ENCODE measurements around the gene SPG7.
A peak's percentile ranks its signal among the peaks of the same experiment; 100 is the strongest.

SPG7 gene

GRCh38 chr16:89595330-89596060, 87.3 kb downstream of the SPG7 start:
- H3K4me3 ChIP-seq (ENCODE audit: low read depth, low read length): no peak overlapping the region
- TF ChIP-seq, protein P1, sequence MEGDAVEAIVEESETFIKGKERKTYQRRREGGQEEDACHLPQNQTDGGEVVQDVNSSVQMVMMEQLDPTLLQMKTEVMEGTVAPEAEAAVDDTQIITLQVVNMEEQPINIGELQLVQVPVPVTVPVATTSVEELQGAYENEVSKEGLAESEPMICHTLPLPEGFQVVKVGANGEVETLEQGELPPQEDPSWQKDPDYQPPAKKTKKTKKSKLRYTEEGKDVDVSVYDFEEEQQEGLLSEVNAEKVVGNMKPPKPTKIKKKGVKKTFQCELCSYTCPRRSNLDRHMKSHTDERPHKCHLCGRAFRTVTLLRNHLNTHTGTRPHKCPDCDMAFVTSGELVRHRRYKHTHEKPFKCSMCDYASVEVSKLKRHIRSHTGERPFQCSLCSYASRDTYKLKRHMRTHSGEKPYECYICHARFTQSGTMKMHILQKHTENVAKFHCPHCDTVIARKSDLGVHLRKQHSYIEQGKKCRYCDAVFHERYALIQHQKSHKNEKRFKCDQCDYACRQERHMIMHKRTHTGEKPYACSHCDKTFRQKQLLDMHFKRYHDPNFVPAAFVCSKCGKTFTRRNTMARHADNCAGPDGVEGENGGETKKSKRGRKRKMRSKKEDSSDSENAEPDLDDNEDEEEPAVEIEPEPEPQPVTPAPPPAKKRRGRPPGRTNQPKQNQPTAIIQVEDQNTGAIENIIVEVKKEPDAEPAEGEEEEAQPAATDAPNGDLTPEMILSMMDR (IDR thresholded peaks at IDR 0.05; ENCODE audit: low read depth, low read length, missing control alignments): no peak
- DNase-seq (ENCODE audit: low read depth): no peak

DNA sequence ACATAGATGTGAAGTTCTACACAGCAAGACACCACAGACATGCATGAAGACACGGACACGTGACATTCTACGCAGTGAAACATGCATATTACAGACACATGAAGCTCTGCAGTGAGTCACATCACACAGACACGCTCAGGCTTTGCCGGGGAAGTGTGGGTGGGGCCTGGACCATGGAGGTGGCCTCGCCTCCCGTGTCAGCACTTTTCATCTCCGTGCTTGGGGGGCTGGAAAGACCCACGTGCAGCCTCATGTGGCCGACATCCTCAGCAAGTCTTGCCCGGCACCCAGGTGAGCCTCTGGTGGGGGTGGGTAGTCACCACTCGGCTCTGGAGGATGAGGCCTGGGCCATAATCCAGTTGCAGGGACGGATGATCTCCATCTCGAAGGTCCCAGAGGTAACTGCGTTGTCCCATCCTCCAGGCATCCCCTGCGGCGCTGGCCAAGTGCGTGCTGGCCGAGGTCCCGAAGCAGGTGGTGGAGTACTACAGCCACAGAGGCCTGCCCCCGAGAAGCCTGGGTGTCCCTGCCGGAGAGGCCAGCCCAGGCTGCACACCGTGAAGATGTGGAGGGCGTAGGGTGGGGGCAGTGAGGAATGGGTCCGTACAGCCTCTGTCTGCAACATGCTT, 88.0 kb downstream of the SPG7 start:
- TF ChIP-seq, protein P1 (IDR thresholded peaks at IDR 0.05; ENCODE audit: low read depth, low read length, missing control alignments): no peak
- no peak for DNase-seq (ENCODE audit: low read depth)
- no peak overlapping the region for H3K4me3 ChIP-seq (ENCODE audit: low read depth, low read length)

GRCh38 chr16:89596957-89597649, 88.9 kb downstream of the SPG7 start:
- TF ChIP-seq, protein P1 (IDR thresholded peaks at IDR 0.05; ENCODE audit: low read depth, low read length, missing control alignments): no peak
- no peak for DNase-seq (ENCODE audit: low read depth)

GRCh38 chr16:89598199-89598598, 90.0 kb downstream of the SPG7 start:
- DNase-seq (ENCODE audit: low read depth): no peak
- TF ChIP-seq, protein P1 (IDR thresholded peaks at IDR 0.05; ENCODE audit: low read depth, low read length, missing control alignments): no peak
- no peak overlapping the region for H3K4me3 ChIP-seq (ENCODE audit: low read depth, low read length)

More at GRCh38 chr16:89596957-89597649, 88.9 kb downstream of the SPG7 start:
- no peak overlapping the region for H3K4me3 ChIP-seq (ENCODE audit: low read depth, low read length)

GRCh38 chr16:89599451-89599858, 91.3 kb downstream of the SPG7 start:
- no peak for DNase-seq (ENCODE audit: low read depth)
- TF ChIP-seq, protein P1 (IDR thresholded peaks at IDR 0.05; ENCODE audit: low read depth, low read length, missing control alignments): peak; percentile 61
- H3K4me3 ChIP-seq (ENCODE audit: low read depth, low read length): no peak overlapping the region

DNA sequence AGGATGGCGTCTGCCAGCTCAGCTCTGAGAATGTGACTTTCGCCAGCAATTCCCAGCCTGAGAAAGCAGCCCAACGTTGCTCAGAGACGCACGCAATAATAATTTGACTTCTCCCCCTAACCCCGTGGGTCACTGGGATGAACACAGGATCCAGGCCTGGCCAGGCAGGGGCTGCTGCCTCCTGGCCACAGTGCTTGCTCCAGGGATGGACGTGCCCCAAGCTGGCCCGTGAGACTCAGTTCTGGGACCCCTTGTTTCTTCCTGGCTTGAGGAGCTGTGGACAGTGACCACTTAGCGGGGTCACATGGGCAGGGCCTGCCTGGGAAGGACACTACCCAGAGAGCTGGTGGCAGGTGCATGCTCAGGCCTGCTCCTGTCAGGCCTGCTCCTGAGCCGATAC, 91.7 kb downstream of the SPG7 start:
- TF ChIP-seq, protein P1 (IDR thresholded peaks at IDR 0.05; ENCODE audit: low read depth, low read length, missing control alignments): no peak
- no peak overlapping the region for H3K4me3 ChIP-seq (ENCODE audit: low read depth, low read length)
- no peak for DNase-seq (ENCODE audit: low read depth)
